MCF 10A (cell line): Measurements from ENCODE around the gene TMEM187. TPM values are rescaled to one million over a fixed set of nuclear protein-coding genes. Genes with fewer than 3 reads are reported as not detected.

Source experiments
- BruUV-seq: library from RNA; stranded (reverse); fragments of 400-500 nt; replicated peaks from 2 replicates; lab custom pipeline; 2021; lab: Mats Ljungman, UMichigan
- CTCF ChIA-PET: fragments of 300-600 bp; sonication (Branson Sonifier 250); formaldehyde crosslinking; extraction: SDS; loops from one replicate; lab custom pipeline; 2021; ENCODE audit warnings: antibody characterized with exemption, inconsistent platforms; lab: Yijun Ruan, JAX
- POLR2A ChIA-PET: fragments of 300-600, 350-650 bp; sonication (Branson Sonifier 250); formaldehyde crosslinking; extraction: SDS; loops from one replicate; lab custom pipeline; 2020; ENCODE audit warnings: antibody characterized with exemption, inconsistent platforms; lab: Yijun Ruan, JAX
- DNase-seq: peaks from one replicate; pipeline ENCODE4 v3.0.0-alpha.2; 2018; ENCODE audit not compliant: unreplicated experiment
- H3K27ac Mint-ChIP-seq: one replicate; pipeline ENCODE4 v1.8.0; 2022; ENCODE audit warnings: mild to moderate bottlenecking, low read depth, mixed read lengths; ENCODE audit not compliant: unreplicated experiment
- H3K27me3 Mint-ChIP-seq: one replicate; pipeline ENCODE4 v1.8.0; 2022; ENCODE audit warnings: mixed read lengths; ENCODE audit not compliant: insufficient read depth, unreplicated experiment
- H3K36me3 Mint-ChIP-seq: one replicate; pipeline ENCODE4 v1.8.0; 2022; ENCODE audit warnings: mild to moderate bottlenecking, moderate library complexity, mixed read lengths; ENCODE audit not compliant: insufficient read depth, unreplicated experiment
- H3K4me1 Mint-ChIP-seq: one replicate; pipeline ENCODE4 v1.8.0; 2022; ENCODE audit warnings: mixed read lengths; ENCODE audit not compliant: insufficient read depth, unreplicated experiment
- H3K4me3 Mint-ChIP-seq: one replicate; pipeline ENCODE4 v1.8.0; 2022; ENCODE audit warnings: mild to moderate bottlenecking, moderate library complexity, mixed read lengths; ENCODE audit not compliant: unreplicated experiment
- H3K9me3 Mint-ChIP-seq: one replicate; pipeline ENCODE4 v1.8.0; 2022; ENCODE audit warnings: mixed read lengths; ENCODE audit not compliant: unreplicated experiment
- intact Hi-C: fragments of 100-400 bp; cut with micrococcal nuclease; formaldehyde crosslinking; loops from 2 replicates; pipeline ENCODE4 v1.14.1; 2022
- total RNA-seq: library from RNA; stranded (reverse); gene quantifications from 2 replicates; pipeline ENCODE4 v1.2.3, GENCODE V29; 2022
- TF ChIP-seq, protein P1 (sequence below): fragments of 200-600 bp; IDR thresholded peaks from one replicate; pipeline ENCODE4 v1.8.0; 2022; ENCODE audit warnings: antibody characterized with exemption, mild to moderate bottlenecking; ENCODE audit not compliant: unreplicated experiment

The TMEM187 gene
- total RNA-seq, 1 experiment from 2014 or later = 9.3 TPM

DNA sequence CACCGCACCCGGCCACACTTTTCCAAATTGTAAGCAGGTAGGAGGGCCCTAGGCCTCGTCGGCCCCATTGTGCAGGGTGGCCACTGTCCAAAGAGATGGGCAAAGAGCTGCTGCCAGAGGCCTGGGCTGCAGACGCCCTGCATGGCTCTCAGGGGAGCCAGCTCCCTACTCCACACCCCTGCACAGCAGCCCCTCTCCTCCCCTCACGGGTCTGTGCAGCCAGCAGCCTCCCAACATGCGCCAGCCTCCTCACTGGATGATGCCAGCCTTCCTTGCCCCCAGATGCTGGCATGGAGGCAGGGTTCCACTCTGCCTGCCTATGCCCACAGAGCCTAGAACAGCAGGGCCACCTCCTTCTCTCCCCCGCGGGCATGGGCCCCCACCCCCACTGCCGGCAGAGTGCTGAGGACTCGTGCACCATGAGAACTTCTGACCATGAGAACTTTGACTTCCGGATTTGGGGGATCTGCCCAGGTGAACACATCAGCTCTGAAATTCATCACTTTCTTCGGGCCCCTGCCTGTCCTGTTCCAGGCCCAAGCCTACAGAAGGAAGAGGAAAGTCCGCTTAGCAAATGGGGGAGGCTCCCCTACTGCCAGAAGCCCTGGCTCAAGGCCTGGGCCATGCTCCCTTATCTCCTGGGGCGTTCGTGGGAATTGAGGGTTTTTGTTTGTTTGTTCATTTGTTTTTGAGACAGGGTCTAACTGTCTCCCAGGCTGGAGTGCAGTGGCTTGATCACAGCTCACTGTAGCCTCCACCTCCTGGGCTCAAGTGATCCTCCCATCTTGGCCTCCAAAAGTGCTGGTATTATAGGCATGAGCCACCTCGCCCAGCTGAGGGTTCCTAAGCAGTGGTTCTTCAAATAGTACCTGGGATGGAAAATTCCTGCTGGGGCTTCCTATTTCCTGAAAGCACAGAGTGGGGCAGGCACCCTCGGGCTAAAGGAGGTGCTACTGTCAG is 39.1 kb downstream of the TMEM187 start:
- CTCF ChIA-PET = interaction anchor here (0.5 to 4.0 kb wide), 8 partner anchors 10 to 1190 kb away, joined by 3 to 35 read pairs (median 4); partner anchors contain the start of gene HCFC1
- H3K4me3 Mint-ChIP-seq = no peak overlapping the region
- peaks cover 15% of the 10 kb centered on the region for H3K4me1 Mint-ChIP-seq
- POLR2A ChIA-PET = interaction anchor here (0.7 kb wide), 1 partner anchor 9 kb away, joined by 3 read pairs; no protein-coding TSS in a partner anchor
- H3K27ac Mint-ChIP-seq = no peak overlapping the region
- H3K36me3 Mint-ChIP-seq = peaks cover 61% of the 10 kb centered on the region
- DNase-seq = no peak
- H3K27me3 Mint-ChIP-seq = peaks cover 34% of the 10 kb centered on the region
- TF ChIP-seq, protein P1, sequence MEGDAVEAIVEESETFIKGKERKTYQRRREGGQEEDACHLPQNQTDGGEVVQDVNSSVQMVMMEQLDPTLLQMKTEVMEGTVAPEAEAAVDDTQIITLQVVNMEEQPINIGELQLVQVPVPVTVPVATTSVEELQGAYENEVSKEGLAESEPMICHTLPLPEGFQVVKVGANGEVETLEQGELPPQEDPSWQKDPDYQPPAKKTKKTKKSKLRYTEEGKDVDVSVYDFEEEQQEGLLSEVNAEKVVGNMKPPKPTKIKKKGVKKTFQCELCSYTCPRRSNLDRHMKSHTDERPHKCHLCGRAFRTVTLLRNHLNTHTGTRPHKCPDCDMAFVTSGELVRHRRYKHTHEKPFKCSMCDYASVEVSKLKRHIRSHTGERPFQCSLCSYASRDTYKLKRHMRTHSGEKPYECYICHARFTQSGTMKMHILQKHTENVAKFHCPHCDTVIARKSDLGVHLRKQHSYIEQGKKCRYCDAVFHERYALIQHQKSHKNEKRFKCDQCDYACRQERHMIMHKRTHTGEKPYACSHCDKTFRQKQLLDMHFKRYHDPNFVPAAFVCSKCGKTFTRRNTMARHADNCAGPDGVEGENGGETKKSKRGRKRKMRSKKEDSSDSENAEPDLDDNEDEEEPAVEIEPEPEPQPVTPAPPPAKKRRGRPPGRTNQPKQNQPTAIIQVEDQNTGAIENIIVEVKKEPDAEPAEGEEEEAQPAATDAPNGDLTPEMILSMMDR = no peak
- no peaks in the 10 kb centered on the region for H3K9me3 Mint-ChIP-seq
- intact Hi-C loops = loop anchor here (2.0 kb wide), 1 partner anchor 39 kb away; no protein-coding TSS in a partner anchor
- no TSS peak for BruUV-seq

- POLR2A ChIA-PET = interaction anchor here (0.7 to 0.9 kb wide), 2 partner anchors 8 to 399 kb away, joined by 3 to 4 read pairs; no protein-coding TSS in a partner anchor
- Mint-ChIP-seq H3K27me3 (peaks cover 25% of the 10 kb centered on the region), H3K4me1 (peaks cover 14% of the 10 kb centered on the region), H3K4me3 (no peak overlapping the region), H3K27ac (no peak overlapping the region), H3K36me3 (peaks cover 59% of the 10 kb centered on the region), H3K9me3 (no peaks in the 10 kb centered on the region)
- CTCF ChIA-PET = interaction anchor here (0.5 to 4.0 kb wide), 26 partner anchors 8 to 1191 kb away, joined by 3 to 35 read pairs (median 4); partner anchors contain the start of gene HCFC1
- BruUV-seq = no TSS peak
- TF ChIP-seq, protein P1 = no peak
- intact Hi-C loops = loop anchor here (2.0 kb wide), 1 partner anchor 38 kb away; no protein-coding TSS in a partner anchor
- DNase-seq = no peak
These were observed 39.9 kb downstream of the TMEM187 start for GRCh38 chrX:154012336-154012991.

DNA sequence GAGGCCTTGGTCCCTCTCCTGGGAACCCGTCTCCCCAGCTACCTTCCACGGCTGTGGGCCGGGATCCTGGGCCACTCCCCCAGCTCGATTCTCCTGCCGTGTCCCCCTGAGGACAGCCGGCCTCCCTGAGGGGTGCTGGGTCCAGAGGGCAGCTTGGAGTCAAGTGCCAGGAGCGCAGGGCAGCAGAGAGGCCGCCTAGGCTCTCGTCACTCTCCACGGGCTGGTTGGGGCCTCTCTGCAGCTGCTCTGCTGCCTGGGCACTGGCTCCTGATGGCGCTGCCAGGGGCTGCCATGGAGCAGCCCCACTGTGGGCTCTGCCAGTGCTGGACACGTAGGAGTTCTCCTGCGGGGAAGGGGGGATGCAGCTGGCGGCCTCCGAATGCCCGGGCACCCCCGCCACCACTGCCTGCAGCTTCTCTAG is 40.5 kb downstream of the TMEM187 start:
- intact Hi-C loops = loop anchor here (2.0 kb wide), 1 partner anchor 38 kb away; no protein-coding TSS in a partner anchor
- Mint-ChIP-seq H3K9me3 (no peaks in the 10 kb centered on the region), H3K27me3 (peaks cover 20% of the 10 kb centered on the region), H3K36me3 (peaks cover 54% of the 10 kb centered on the region), H3K4me1 (peaks cover 9% of the 10 kb centered on the region), H3K27ac (no peak overlapping the region), H3K4me3 (no peak overlapping the region)
- DNase-seq = no peak
- ChIA-PET POLR2A (interaction anchor here (0.7 to 0.9 kb wide), 2 partner anchors 399 to 477 kb away, joined by 4 read pairs; no protein-coding TSS in a partner anchor), CTCF (interaction anchor here (0.6 to 4.0 kb wide), 29 partner anchors 7 to 1092 kb away, joined by 3 to 35 read pairs (median 4); partner anchors contain the start of gene HCFC1)
- TF ChIP-seq, protein P1 = no peak
- BruUV-seq = no TSS peak
